DOHH2 (cell line): ENCODE results near the gene ICA1L.

Source experiments
- H3F3A ChIP-seq: fragments of 200-600 bp; sonication (generic), shearing (Covaris generic); 2 replicates; pipeline ENCODE4 v1.6.0; 2016; ENCODE audit warnings: antibody characterized with exemption, mild to moderate bottlenecking; ENCODE audit not compliant: control insufficient read depth, insufficient read depth
- H3K27ac ChIP-seq: fragments of 200-600 bp; sonication (generic); 2 replicates; pipeline ENCODE4 v1.5.1; 2014; ENCODE audit warnings: low read depth, mild to moderate bottlenecking, low read length, moderate library complexity
- H3K27me3 ChIP-seq: fragments of 200-600 bp; sonication (generic); 2 replicates; pipeline ENCODE4 v1.6.1; 2014; ENCODE audit warnings: mild to moderate bottlenecking, low read length, mixed read lengths; ENCODE audit not compliant: control insufficient read depth
- H3K36me3 ChIP-seq: fragments of 200-600 bp; sonication (generic); 2 replicates; pipeline ENCODE4 v1.6.1; 2014; ENCODE audit warnings: mild to moderate bottlenecking, low read length, moderate library complexity, mixed read lengths; ENCODE audit not compliant: control insufficient read depth
- H3K4me1 ChIP-seq: fragments of 200-600 bp; sonication (generic); 2 replicates; pipeline ENCODE4 v1.6.1; 2014; ENCODE audit warnings: mild to moderate bottlenecking, low read length, mixed read lengths; ENCODE audit not compliant: control insufficient read depth
- H3K4me2 ChIP-seq: fragments of 200-600 bp; sonication (generic); 2 replicates; pipeline ENCODE4 v1.6.0; 2014; ENCODE audit warnings: mild to moderate bottlenecking, low read length, moderate library complexity
- H3K4me3 ChIP-seq: fragments of 200-600 bp; sonication (generic); 2 replicates; pipeline ENCODE4 v1.5.1; 2014; ENCODE audit warnings: mild to moderate bottlenecking, low read length, mixed read lengths
- H3K79me2 ChIP-seq: fragments of 200-600 bp; sonication (generic); 2 replicates; pipeline ENCODE4 v1.6.1; 2014; ENCODE audit warnings: mild to moderate bottlenecking, low read length, mixed read lengths; ENCODE audit not compliant: control insufficient read depth
- H3K9me2 ChIP-seq: fragments of 200-600 bp; sonication (generic); replicated peaks from 2 replicates; pipeline ENCODE4 v1.6.1; 2014; ENCODE audit warnings: mild to moderate bottlenecking, low read length, mixed read lengths; ENCODE audit not compliant: control insufficient read depth
- H3K9me3 ChIP-seq: fragments of 200-600 bp; sonication (generic); 2 replicates; pipeline ENCODE4 v1.6.1; 2014; ENCODE audit warnings: antibody characterized with exemption, low read length, mixed read lengths; ENCODE audit not compliant: control insufficient read depth, insufficient read depth
- H4K20me1 ChIP-seq: fragments of 200-600 bp; sonication (generic); 2 replicates; pipeline ENCODE4 v1.6.0; 2014; ENCODE audit warnings: low read depth, mild to moderate bottlenecking, antibody characterized with exemption, low read length, moderate library complexity; ENCODE audit not compliant: control insufficient read depth, insufficient read depth
- EZH2phosphoT487 ChIP-seq: fragments of 200-600 bp; sonication (generic); IDR thresholded peaks from 2 replicates; pipeline ENCODE4 v1.6.1; 2017; ENCODE audit warnings: borderline replicate concordance, mild to moderate bottlenecking, antibody characterized with exemption, low read length, moderate library complexity, mixed read lengths
- TF ChIP-seq, protein P1 (sequence below): fragments of 200-600 bp; sonication (generic); IDR thresholded peaks from one replicate; pipeline ENCODE4 v1.5.1; 2014; ENCODE audit warnings: antibody characterized with exemption, mild to moderate bottlenecking, low read depth, low read length; ENCODE audit not compliant: poor library complexity, severe bottlenecking

ICA1L gene

DNA sequence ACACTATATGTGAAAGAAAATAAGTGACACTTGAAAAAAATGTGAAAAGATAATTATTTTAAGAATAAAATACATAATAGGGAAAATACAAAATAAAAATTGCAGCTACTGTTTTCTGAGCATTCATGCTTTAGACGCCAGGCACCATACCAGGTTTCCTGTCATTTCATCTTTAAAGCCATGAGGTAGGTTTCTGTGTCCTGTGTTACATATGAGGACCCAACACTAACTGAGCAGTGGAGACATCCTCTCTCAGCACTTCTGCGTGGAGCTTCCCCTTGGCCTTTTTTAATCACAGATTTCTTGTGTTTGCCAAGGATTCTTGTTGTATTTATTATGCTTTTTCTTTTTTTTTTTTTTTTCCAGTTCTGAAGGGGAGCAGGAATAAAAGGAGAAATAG lies 119.5 kb downstream of the ICA1L start:
- H3K4me1 ChIP-seq = peaks cover 9% of the 10 kb centered on the region
- peaks cover 4% of the 10 kb centered on the region; the same call in 1 of the 2 replicates for H3K36me3 ChIP-seq
- no peak overlapping the region for H3K27ac ChIP-seq
- no peaks in the 10 kb centered on the region for H3K9me2 ChIP-seq
- H3K79me2 ChIP-seq = no peaks in the 10 kb centered on the region
- no peaks in the 10 kb centered on the region for H3K9me3 ChIP-seq
- no peaks in the 10 kb centered on the region for H3F3A ChIP-seq
- H3K27me3 ChIP-seq = no peaks in the 10 kb centered on the region
- H4K20me1 ChIP-seq = no peaks in the 10 kb centered on the region
- no peak overlapping the region for H3K4me2 ChIP-seq
- no peak overlapping the region for H3K4me3 ChIP-seq
- TF ChIP-seq, protein P1, sequence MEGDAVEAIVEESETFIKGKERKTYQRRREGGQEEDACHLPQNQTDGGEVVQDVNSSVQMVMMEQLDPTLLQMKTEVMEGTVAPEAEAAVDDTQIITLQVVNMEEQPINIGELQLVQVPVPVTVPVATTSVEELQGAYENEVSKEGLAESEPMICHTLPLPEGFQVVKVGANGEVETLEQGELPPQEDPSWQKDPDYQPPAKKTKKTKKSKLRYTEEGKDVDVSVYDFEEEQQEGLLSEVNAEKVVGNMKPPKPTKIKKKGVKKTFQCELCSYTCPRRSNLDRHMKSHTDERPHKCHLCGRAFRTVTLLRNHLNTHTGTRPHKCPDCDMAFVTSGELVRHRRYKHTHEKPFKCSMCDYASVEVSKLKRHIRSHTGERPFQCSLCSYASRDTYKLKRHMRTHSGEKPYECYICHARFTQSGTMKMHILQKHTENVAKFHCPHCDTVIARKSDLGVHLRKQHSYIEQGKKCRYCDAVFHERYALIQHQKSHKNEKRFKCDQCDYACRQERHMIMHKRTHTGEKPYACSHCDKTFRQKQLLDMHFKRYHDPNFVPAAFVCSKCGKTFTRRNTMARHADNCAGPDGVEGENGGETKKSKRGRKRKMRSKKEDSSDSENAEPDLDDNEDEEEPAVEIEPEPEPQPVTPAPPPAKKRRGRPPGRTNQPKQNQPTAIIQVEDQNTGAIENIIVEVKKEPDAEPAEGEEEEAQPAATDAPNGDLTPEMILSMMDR = no peak
- TF ChIP-seq EZH2phosphoT487 = no peak

DNA sequence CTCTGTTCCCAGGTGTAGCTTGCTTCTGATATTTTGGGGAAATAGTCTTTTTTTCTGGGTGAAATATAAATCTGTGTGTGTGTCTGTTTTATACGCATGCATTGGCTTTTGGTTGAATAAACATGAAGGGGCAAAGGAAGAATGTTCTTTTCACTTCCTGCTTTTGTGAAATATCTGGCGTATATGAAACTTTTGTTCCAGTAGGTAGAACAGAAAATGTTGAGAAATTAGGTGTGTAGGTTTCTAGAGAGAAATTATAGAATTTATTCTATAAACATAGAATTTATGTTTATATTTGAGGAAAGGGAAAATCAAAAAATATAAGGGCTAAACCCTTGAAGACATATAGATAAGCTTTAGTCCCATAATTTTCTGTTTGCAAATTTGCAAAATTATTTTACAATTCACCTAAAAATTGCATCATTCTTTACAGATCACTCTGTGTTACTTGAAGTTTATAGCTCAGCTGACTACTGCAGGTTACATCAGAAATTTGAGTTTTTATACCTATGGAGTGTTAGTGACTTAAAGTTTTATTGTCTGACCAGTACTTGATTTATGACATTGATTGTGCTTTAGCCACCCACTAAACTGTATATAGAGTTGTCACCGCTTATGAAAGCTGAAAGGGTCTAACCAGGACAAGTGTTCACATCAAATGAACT lies 120.7 kb downstream of the ICA1L start:
- H3K27ac ChIP-seq = no peak overlapping the region
- no peaks in the 10 kb centered on the region for H3K79me2 ChIP-seq
- no peaks in the 10 kb centered on the region for H3K36me3 ChIP-seq
- H4K20me1 ChIP-seq = no peaks in the 10 kb centered on the region
- no peak overlapping the region for H3K4me3 ChIP-seq
- H3F3A ChIP-seq = no peaks in the 10 kb centered on the region
- H3K4me2 ChIP-seq = peak overlapping the region; percentile 18
- no peaks in the 10 kb centered on the region for H3K9me2 ChIP-seq
- no peaks in the 10 kb centered on the region for H3K27me3 ChIP-seq
- H3K9me3 ChIP-seq = no peaks in the 10 kb centered on the region
- TF ChIP-seq, protein P1 = no peak
- TF ChIP-seq EZH2phosphoT487 = no peak
- peaks cover 9% of the 10 kb centered on the region for H3K4me1 ChIP-seq

DNA sequence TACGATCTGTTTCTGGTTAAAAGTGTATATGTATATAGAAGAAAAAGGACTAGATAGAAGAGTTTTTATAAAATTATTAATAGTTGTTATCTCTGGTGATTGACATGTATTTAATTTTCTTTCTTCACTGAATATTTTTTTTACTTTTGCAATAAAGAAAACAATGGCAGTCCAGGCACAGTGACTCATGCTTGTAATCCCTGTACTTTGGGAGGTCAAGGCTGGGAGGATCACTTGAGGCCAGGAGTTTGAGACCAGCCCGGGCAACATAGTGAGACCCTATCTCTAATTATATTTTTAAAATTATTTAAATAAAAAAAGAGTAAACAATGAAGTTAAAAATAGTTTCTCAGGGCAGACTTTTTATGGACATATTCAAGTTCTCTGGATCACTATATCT lies 122.1 kb downstream of the ICA1L start:
- no peaks in the 10 kb centered on the region for H3K79me2 ChIP-seq
- no peaks in the 10 kb centered on the region for H4K20me1 ChIP-seq
- H3K9me3 ChIP-seq = no peaks in the 10 kb centered on the region
- H3K27ac ChIP-seq = no peak overlapping the region
- TF ChIP-seq EZH2phosphoT487 = no peak
- TF ChIP-seq, protein P1 = no peak
- H3K4me3 ChIP-seq = no peak overlapping the region
- no peaks in the 10 kb centered on the region for H3F3A ChIP-seq
- no peaks in the 10 kb centered on the region for H3K36me3 ChIP-seq
- no peak overlapping the region for H3K4me2 ChIP-seq
- peaks cover 9% of the 10 kb centered on the region for H3K4me1 ChIP-seq
- no peaks in the 10 kb centered on the region for H3K27me3 ChIP-seq
- no peaks in the 10 kb centered on the region for H3K9me2 ChIP-seq
